ENCODE measurements around the gene EIF1B.

EIF1B gene

GRCh38 chr3:40306336-40306735 lies 3.2 kb upstream of the EIF1B start:
- no peak for DNase-seq
- intact Hi-C loops (cut with DNase I) = no loop called here

GRCh38 chr3:40307176-40307575 lies 2.3 kb upstream of the EIF1B start:
- no peak for DNase-seq
- intact Hi-C loops (cut with DNase I) = no loop called here

GRCh38 chr3:40308725-40309417 lies 636 bp upstream of the EIF1B start:
- peak in 6 of 42 donors; percentile 12 to 37 (median 22) for DNase-seq
- intact Hi-C loops (cut with DNase I) = no loop called here

GRCh38 chr3:40309925-40310695 lies 603 bp downstream of the EIF1B start:
- intact Hi-C loops (cut with DNase I) = loop anchor here (10.0 kb wide), 1 partner anchor 145 kb away; the partner anchor contains the start of gene RPL14
- peak; percentile 22 to 75 (median 48) for DNase-seq

GRCh38 chr3:40310705-40311104 lies 1.2 kb downstream of the EIF1B start:
- intact Hi-C loops (cut with DNase I) = loop anchor here (10.0 kb wide), 1 partner anchor 144 kb away; the partner anchor contains the start of gene RPL14
- peak in 3 of 42 donors; percentile 20 to 44 (median 22) for DNase-seq

GRCh38 chr3:40312661-40313226 lies 3.2 kb downstream of the EIF1B start:
- intact Hi-C loops (cut with DNase I) = loop anchor here (10.0 kb wide), 1 partner anchor 142 kb away; the partner anchor contains the start of gene RPL14
- no peak for DNase-seq

GRCh38 chr3:40313975-40314860 lies 4.7 kb downstream of the EIF1B start:
- intact Hi-C loops (cut with DNase I) = loop anchor here (10.0 kb wide), 1 partner anchor 141 kb away; the partner anchor contains the start of gene RPL14
- DNase-seq = no peak

- intact Hi-C loops (cut with DNase I) = loop anchor here (10.0 kb wide), 1 partner anchor 138 kb away; the partner anchor contains the start of gene RPL14
- peak in 30 of 42 donors; percentile 7 to 85 (median 64) for DNase-seq
These were observed 7.8 kb downstream of the EIF1B start for GRCh38 chr3:40317061-40317855.

GRCh38 chr3:40321818-40322217 lies 12.3 kb downstream of the EIF1B start:
- intact Hi-C loops (cut with DNase I) = loop anchor here (10.0 kb wide), 1 partner anchor 1563 kb away; no protein-coding TSS in a partner anchor
- DNase-seq = no peak

- DNase-seq = no peak
- intact Hi-C loops (cut with DNase I) = loop anchor here (10.0 kb wide), 1 partner anchor 1561 kb away; no protein-coding TSS in a partner anchor
These were observed 14.4 kb downstream of the EIF1B start for GRCh38 chr3:40323946-40324345.

- no peak for DNase-seq
- intact Hi-C loops (cut with DNase I) = loop anchor here (10.0 kb wide), 1 partner anchor 1560 kb away; no protein-coding TSS in a partner anchor
These were observed 15.1 kb downstream of the EIF1B start for GRCh38 chr3:40324621-40325020.

GRCh38 chr3:40325465-40325864 lies 16.0 kb downstream of the EIF1B start:
- DNase-seq = no peak
- intact Hi-C loops (cut with DNase I) = loop anchor here (10.0 kb wide), 1 partner anchor 1559 kb away; no protein-coding TSS in a partner anchor

- no peak for DNase-seq
- intact Hi-C loops (cut with DNase I) = loop anchor here (10.0 kb wide), 1 partner anchor 1556 kb away; no protein-coding TSS in a partner anchor
These were observed 18.9 kb downstream of the EIF1B start for GRCh38 chr3:40328374-40328773.

GRCh38 chr3:40329071-40329470 lies 19.6 kb downstream of the EIF1B start:
- intact Hi-C loops (cut with DNase I) = loop anchor here (10.0 kb wide), 1 partner anchor 1556 kb away; no protein-coding TSS in a partner anchor
- DNase-seq = no peak

GRCh38 chr3:40332684-40333083 lies 23.2 kb downstream of the EIF1B start:
- intact Hi-C loops (cut with DNase I) = no loop called here

GRCh38 chr3:40333416-40333815 lies 23.9 kb downstream of the EIF1B start:
- intact Hi-C loops (cut with DNase I) = no loop called here
- DNase-seq = no peak

More at GRCh38 chr3:40332684-40333083, 23.2 kb downstream of the EIF1B start:
- no peak for DNase-seq

- DNase-seq = no peak
- intact Hi-C loops (cut with DNase I) = no loop called here
These were observed 24.3 kb downstream of the EIF1B start for GRCh38 chr3:40333852-40334251.

Data from head of caudate nucleus (tissue), 42 donors.